NCI-H446 (cell line): Measurements from ENCODE around the gene BPIFB2.

Experiments used
- DNase-seq, 2 experiments: peaks; one replicate each; lab custom pipeline; 2025; lab: John Stamatoyannopoulos, UW

Gene BPIFB2

DNA sequence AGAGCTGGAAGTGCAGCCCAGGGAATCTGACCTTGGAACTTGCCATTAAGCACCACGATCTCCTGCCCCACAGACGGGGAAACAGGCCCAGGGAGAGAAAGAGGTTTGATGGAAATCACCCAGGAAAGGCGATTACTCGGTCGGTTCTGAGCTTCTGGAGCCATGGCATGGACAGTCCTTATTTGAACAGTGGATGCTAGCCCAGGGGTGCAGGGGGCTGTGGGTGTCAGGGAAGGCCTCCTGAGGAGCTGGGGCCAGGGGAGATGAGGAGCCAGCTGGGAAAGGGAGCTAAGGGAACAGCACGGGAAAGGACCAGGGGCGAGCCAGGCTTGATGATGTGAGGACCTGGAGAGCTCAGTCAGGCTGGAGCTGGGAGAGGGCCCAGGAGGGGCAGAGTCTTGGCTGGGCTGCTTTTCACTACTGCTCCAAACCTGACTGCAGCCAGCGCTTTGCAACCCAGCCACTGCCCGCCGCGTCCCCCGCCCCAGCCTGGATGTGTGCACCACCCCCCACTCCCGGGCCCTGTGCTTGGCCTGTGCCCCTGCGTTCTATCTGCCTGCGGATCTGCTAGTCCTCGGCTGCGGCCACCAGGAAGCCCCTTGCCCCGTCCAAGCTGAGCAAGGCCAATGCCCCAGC, 21.1 kb upstream of the BPIFB2 start:
- DNase-seq, result no peak

DNA sequence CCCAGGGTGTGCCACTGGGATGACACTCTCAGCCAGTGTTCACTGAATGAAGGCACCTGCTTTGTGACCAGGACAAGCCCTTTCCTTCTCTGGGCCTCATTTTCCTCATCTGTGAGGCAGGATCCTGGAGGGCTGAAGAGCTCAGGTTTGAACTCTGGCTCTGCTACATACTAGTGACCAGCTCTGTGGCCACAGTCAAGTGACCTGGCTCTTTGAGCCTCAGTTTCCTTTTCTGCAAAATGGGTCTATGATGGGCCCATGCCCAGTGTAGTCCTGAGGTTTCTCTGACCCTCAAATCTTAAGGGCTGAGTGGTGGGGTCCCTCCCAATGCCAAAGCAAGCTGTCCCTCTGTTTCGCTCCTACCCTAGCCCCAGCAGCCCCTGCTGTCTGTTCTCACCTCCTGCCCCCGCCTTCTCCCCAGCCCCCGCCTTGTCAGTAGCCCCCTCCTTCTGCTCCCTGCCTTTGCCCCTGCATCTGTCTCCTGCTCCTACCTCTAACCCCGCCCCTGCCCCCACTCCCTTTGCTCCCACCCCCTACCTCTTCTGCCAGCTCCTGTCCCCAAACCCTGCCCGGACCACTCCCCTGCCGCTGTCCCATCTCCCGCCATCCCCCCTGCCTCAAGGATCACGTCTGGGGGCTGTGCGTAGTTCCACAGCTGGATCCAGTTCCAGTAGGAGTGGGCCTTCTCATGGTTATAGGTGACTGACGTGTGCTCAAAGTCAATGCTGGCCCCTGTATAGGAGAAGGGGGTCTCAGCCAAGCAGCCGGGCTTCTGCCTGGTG, 20.3 kb upstream of the BPIFB2 start:
- DNase-seq, result no peak

DNA sequence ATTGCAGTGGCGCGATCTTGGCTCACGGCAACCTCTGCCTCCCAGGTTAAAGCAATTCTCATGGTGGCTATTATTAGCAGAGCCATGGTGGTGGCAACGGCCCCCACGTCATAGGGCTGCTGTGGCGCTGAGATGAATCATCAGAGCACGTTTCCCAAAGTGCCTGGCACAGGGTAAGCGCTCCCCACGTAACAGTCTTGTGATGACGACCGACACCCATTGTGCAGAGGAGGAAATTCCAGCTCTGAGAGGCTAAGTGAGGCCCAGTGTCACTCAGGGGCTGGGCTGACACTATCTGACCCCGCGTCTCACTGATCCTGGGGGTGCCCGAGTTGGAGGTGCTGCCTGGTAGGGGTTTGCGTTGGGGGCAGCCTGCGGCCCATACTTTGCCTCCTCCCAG, 19.5 kb upstream of the BPIFB2 start:
- DNase-seq, result no peak

DNA sequence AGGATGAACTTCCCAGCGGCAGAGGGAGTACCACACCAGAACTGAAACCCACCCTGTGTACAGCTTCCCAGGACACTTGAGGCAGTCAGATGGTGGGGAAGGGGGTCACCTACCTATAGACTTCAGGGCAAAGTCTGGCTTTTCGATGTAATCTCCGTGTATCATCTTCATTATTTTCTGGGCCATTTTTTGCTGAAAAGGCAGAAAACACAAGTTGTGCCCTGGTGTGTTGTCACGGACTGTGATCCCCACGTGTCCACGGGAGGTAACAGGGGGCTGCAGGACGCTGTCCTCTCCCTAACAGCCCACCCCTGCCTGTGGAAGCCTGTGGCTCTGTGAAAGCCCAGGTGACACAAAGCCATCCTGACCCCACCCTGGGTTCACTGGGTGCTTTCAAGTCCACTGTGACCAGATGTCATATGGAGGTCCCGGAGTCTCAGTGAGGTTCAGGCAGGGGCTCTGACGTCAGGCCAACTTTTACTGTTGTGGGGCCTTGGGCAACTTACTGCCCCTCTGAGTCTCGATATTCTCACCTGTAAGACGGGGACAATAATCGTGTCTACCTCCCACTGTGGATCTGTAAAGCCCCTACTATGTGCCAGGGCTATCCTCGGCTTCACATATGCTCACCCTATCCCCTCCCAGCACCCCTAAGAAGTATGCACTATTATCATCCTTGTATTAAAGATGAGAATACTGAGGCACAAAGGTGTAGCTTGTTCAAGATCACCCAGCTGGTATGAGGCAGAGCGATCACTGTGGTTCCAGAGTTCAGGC, 17.8 kb upstream of the BPIFB2 start:
- DNase-seq, result no peak

DNA sequence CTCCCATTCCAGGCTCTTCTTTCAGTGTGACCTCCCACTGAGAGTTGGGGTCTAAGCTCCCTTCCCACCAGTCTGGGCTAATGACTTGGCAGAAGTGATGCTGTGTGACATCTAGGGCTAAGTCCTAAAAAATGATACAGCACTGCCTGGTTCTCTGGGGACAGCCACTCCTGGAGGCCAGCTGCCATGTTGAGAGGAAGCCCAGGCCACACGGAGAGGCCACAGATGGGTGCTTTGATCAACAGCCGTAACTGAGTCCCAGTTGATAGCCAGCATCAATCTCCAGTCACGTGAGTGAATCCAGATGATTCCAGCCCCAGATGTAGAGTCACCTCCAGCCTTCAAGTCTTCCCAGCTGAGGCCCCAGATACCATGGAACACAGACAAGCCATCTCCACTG, 17.1 kb upstream of the BPIFB2 start:
- DNase-seq, result no peak

DNA sequence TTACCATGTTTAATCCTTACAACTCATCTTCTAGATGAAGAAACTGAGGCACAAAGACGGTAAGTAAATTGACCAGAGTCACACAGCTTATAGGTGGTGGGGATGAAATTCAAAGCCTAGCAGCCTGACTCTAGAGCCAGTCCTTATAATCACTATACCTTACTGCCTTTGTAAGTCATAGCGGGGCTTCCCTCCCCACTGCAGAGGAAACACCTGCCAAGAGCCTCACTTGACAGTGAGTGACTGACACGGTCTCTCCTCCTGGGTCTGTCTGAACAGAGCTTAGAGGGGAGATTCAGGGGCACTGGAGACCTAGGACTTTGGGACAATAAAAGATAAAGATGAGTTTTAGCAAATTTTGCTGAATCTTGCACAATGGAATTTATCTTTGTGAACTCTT, 16.1 kb upstream of the BPIFB2 start:
- DNase-seq, result no peak

DNA sequence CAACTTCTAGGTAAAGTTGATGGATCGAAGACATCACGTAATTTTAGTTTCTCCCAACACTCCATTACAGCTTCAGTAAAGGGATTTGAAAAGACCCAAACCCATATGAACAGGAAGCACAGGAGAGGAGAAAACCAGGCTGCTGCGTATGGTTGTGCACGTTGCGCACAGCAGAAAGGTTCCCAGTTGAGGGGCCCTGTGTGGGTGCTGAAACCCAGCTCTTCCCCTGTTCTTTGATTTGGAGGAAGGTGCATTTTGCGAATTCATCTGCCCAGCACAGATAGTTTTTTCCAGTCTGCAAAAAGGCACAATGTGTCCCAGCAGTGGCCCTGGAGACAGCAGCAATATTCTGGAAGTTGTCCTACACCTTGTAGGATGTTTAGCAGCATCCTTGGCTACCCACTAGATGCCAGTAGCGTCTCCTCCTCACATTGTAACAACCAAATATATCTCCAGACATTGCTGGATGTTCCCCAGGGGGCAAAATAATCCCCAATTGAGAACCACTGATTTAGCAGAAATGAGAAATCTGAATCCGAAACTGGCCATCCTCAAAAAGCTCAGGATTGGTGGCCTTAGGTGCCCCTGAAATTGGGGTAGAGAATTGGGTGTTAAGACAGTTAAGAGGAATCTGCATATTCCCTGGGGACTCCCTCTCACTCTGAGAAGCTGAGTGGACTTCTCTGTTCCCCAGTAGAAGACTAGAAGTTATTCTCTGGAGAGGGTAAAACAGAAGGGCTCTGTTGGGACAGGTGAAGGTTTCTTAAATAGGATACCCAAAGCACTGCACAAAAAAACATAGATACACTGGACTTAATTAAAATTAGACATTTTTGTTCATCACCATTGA, 15.5 kb upstream of the BPIFB2 start:
- no peak for DNase-seq

DNA sequence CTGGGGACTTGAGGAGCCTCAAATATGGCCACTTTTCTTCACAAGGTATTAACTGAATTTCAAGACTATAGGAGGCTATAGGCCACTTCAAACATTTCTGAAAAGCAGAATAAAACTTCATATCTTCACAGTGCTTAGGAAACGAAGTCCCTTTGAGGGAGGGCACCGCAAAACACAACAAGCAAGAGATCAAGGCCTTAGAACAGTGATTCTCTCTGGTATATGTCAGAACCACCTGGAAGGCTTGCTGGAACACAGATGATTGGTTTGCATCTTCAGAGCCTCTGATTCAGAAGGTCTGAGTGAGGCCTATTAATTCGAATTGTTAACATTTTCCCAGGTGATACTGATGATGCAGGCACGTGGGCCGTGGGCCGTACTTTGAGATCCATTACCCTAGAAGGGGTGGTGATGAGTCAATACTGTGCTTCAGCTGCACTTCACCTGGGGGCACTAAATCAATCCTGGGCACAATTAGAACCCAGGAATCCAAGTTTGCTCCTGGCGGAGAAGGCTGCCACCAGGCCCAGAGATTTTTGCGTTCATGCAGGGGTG, 13.9 kb upstream of the BPIFB2 start:
- no peak for DNase-seq

DNA sequence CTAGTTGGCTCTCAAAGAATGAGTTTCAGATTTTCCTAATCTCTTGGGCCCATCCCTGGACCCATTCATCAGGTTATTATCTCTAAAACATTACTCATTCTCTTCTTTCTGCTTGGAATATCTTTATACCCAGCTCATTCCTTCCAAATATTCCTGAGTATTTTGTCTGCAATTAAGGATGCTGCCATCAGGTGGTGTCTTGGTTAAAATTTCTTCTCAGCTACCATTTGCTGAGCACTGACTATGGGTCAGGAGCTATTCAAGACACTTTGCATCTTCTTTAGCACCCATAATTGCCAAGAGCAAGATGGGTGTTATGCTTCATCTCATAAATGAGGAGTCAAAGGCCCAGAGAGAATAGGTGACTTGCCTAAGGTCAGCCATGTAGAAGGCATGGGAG, 11.7 kb upstream of the BPIFB2 start:
- no peak for DNase-seq

DNA sequence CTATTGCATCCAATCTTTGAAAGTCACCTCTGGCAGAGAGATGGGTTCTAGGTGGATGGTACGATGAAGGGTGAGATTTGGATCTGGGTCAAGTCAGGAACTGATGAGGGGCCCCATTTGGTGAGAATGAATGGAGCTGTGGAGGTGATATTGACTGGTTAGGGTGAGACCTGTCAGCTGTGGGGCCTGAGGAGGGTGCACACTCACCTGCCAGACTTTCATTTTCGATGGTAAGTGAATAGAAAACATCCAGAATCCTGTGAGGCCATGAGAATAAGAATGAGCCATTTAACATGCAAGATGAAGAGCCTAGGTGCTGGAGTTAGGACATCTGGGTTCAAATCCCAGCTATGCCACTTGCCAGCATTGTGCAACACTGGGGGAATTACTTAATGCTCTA, 10.1 kb upstream of the BPIFB2 start:
- DNase-seq, result no peak

DNA sequence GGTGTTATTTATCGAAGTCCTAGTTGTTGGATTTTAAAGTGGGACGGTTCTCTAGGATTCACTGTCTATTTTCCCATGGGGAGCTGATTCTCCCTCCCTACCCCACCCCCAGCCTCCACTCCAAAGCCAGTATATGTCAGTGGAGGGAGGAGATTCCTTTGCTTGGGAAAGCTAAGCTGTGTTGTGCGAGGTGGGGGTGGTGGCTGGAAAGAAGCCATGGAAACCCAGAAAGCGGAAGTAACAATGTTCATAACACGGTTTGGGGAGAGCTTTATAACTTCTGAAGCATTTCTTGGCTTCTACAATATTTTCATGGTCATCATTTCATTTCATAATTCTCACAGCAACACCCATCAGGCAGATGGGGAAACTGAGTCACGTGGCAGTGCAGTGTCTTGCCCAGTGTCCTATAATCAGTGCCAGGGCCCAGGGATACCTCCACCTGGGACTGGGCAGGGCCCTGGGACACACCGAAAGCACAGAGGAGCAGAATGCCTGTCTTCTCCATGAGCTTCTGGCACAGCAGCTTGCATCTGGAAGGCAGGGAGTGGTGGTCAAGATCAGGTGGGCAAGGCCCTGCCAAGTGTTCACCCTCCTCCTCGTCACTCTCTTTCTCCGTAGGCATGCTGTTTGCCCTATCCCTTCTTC, 7.8 kb upstream of the BPIFB2 start:
- DNase-seq, result no peak

DNA sequence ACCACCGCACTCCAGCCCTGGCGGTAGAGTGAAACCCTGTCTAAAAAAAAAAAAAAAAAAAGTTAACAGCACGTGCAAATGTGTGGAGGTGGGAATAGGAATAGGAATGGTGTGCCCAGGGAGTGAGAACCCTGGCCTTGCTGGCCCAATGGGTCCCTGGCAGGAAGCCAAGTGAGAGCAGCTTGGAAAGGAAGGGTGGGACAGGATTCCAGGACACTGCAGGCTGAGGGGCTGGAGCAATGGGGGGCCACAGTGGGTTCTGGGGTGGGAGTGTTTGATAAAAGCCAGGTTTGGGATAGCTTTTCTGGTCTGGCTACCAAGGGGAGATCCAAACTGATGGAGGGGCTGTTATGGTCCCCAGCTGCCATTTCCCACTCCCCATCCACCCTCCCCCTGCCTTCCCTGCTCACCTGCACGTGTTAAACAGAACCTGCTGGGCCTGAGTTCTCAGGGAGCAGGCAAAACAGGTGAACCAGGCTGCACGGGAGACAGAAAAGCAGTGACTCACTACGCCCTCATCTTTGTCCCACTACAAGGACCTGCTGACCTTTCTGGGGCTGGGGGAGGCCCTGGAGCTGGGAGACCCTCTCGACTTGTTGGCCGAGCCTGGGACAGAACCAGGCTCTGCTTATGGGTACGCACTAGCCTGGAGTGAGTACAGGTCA, 6.6 kb upstream of the BPIFB2 start:
- DNase-seq, result no peak

DNA sequence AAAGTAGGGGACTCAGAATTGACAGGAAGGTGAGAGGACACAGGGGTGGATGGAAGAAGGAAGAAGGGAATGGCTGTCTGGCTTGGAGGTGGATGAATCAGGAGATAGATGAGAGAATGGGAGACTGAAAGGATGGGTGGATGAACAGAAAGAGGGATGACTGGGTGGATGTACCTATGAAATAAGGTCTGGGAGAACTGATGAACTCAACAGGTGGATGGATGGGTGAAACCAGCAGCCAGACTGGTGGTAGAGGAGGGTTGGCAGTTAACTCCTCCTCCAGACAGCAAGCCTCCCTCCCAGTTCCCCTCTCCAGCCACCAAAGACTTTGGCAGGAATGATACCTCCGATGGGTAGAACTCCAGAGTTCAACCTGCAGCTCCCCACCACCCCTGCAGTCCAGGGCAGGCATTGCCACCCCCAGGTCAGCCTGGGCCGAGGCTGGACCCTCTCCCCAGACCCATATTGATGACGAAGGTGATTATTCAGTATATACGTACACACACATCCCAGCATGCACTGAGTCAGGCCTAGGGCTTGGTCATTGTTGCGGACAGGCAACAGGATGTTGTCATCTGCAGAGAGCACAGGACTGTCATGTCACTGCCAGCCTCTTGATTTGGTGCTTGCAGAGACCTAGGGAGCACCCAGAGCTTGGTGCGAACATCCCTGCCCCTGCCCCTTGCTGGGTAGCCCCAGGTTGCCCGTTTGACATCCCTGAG, 5.3 kb upstream of the BPIFB2 start:
- DNase-seq, result no peak

DNA sequence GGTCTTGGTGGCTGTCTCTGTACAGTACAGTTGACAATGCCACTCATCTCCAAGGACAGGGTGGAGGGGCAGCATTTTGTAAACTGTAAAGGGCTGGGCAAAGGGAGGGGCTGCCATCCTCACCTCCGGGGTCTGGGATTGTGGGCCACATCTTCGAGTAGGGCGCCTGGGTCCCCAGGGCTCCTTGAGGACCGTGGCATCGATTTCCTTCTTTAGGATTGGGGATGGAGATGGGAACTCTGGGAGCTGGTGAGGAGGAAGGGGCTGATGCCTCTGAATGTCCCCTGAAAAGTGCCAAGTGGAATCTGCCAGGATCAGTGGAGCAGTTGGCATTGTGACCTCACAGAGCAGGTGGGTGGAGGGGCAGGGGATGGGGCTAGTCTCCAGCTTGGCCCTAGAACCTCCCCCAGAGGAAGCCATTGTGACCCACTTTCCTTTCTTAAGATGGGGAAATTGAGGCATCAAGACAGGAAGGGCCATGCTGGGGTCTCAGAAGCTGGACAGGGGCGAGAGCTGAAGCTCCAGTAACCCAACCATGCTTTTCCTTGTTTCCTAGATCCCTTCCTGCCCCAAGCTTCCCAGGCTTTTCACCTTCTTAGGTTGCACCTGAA, 3.3 kb upstream of the BPIFB2 start, which contains the start of gene SUN5:
SUN5 (minus strand) TSS at position 293 of the 611 bp plus-strand sequence; CDS start at position 200, 93 bp downstream.
- DNase-seq, result no peak

DNA sequence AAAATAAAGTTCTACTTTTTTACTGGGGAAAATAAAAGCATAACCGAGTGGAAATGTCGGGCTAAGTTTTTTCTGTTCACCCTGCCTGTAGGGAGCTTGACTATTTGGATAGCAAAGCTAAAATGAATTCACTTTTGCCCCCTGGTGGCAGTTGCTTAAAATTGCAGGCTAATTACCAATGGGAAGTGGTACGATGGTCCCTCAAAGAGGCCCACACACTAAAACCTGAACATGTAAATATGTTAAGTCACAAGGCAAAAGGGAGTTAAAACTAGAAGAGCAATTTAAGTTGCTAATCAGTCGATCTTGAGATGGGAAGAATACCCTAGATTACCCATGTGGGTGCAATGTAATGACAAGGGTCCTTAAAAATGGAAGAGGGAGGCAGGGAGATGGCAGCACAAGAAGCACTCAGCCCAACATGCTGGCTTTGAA, 2.4 kb upstream of the BPIFB2 start:
- peak in 1 of 2 experiments; percentile 33 for DNase-seq

DNA sequence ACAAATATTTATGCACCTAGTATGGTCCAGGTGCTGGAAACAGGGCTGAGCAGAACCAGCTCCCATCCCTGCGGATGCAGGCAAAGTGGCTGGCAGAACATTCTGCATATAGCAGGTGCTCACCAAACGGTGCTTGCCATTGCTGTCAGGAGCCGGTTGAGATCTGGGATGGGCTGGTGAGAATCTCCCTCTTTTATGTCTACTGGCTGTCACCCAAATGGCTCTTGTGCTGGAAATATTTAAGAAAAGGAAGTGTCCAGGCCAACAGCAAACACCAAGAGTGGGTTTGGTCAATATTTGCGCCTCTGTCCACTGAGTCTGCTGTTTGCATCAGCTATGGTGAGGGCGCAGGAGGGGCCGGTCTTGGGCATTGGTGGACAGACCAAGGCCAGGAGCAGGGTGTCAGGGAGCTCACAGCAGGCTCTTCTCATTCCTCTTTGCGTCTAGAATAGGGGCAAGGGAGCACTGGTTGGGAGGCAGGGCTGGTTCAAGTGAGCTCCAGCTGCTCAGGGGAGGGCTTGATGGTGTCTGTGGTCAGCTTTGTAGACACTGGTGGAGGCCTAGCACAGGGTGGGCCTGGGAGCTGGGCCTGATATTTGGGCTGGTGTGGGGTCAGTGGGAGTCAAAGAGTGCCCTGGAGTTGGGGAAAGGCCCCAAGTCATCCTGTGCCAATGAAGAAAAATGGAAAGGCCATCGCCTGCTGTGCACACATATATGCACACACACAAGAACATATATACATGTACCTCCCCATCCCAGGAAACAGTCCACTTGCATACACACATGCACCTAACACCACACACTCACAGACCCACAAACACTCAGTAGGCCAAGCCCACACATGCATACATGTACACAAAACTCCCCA, 1.4 kb upstream of the BPIFB2 start:
- no peak for DNase-seq

DNA sequence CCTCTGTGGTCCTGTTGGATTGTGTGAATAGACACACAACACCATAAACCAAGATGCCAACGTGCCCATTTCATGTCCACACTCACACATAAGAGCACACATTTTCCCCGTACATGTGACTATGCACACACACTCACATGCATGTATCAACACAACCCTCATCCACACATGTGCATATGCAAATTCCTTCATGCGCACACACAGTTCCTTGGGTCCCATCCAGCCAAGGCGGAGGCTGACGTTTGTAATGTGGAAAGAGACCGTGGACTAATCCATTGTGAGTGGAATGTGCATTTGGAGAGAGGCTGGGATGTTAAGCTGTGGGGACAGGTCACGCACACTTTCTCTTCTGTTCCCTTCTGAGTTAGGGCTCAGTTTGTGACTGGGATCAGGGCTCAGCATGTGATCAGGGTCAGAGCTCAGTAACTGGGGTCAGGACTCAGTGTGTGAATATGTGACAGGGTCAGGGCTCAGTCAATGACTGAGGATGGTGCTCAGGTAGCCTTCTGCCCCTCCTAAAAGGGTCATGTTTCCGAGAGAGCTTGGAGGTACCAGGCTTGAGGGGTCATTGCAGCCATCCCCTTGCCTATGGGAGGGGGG, 628 bp upstream of the BPIFB2 start:
- DNase-seq, result no peak
